Endothelial cell of umbilical vein (primary cell): ENCODE data around the gene HOXD3. TPM values are rescaled to one million over a fixed set of nuclear protein-coding genes. Genes with fewer than 3 reads are reported as not detected.

Experiments
- BruUV-seq: library from RNA; stranded (reverse); fragments of 400-500 nt; replicated peaks from 2 replicates; lab custom pipeline; 2021; lab: Mats Ljungman, UMichigan
- CTCF ChIA-PET: fragments of 300-600, 350-600 bp; sonication (Branson Sonifier 250); formaldehyde crosslinking; loops from one replicate; lab custom pipeline; 2021; ENCODE audit warnings: antibody characterized with exemption, inconsistent platforms; lab: Charles Lee
- POLR2A ChIA-PET: fragments of 300-600, 350-600 bp; sonication (Branson Sonifier 250); formaldehyde crosslinking; loops from one replicate; lab custom pipeline; 2021; ENCODE audit warnings: antibody characterized with exemption, inconsistent platforms; lab: Charles Lee
- DNase-seq: peaks from one replicate; pipeline ENCODE4 v3.0.0-alpha.2; 2011; ENCODE audit warnings: low read depth, low spot score
- FAIRE-seq: peaks from 2 replicates; lab custom pipeline; 2011; peaks lifted over from hg19 to GRCh38; lab: Jason Lieb, UNC
- H2AFZ ChIP-seq: 2 replicates; pipeline ENCODE4 v1.6.0; 2012; ENCODE audit warnings: low read depth, low read length, control low read depth, inconsistent platforms
- H3K27ac ChIP-seq: 2 replicates; pipeline ENCODE4 v1.5.1; 2011; ENCODE audit warnings: low read depth, mild to moderate bottlenecking, control low read depth, low read length, moderate library complexity; ENCODE audit not compliant: insufficient read depth
- H3K27me3 ChIP-seq, 2 experiments: 2 replicates each; pipeline versions ENCODE4 v1.6.0 to v1.6.1; 2011; ENCODE audit warnings: low read length in 2 of 2, mixed read lengths in 1 of 2; ENCODE audit not compliant: control insufficient read depth in 2 of 2, insufficient read depth in 2 of 2
- H3K36me3 ChIP-seq, 2 experiments: 2 replicates in 1 of 2; 3 replicates in 1 of 2; pipeline ENCODE4 v1.5.1; 2011; ENCODE audit warnings: low read length in 2 of 2, mild to moderate bottlenecking in 1 of 2, moderate library complexity in 1 of 2; ENCODE audit not compliant: control insufficient read depth in 2 of 2, insufficient read depth in 2 of 2; ENCODE audit errors: extremely low read depth in 1 of 2
- H3K4me1 ChIP-seq: 3 replicates; pipeline ENCODE4 v1.5.1; 2011; ENCODE audit warnings: mild to moderate bottlenecking, low read length; ENCODE audit not compliant: control insufficient read depth, insufficient read depth; ENCODE audit errors: extremely low read depth
- H3K4me2 ChIP-seq: 2 replicates; pipeline ENCODE4 v1.6.1; 2011; ENCODE audit warnings: low read length, control low read depth, mixed read lengths; ENCODE audit not compliant: insufficient read depth
- H3K4me3 ChIP-seq, 3 experiments: fragments of 200-600 bp in 1 of 3; sonication (generic), shearing (Covaris generic) in 1 of 3; replicated peaks in 1 of 3; 2 replicates each; pipeline ENCODE4 v1.5.1; 2011 to 2016; ENCODE audit warnings: control low read depth in 3 of 3, low read length in 3 of 3, mild to moderate bottlenecking in 2 of 3, inconsistent platforms in 1 of 3, low read depth in 1 of 3, moderate library complexity in 1 of 3; ENCODE audit not compliant: insufficient read depth in 1 of 3
- H3K79me2 ChIP-seq: 2 replicates; pipeline ENCODE4 v1.6.0; 2012; ENCODE audit warnings: low read length, inconsistent platforms; ENCODE audit not compliant: control insufficient read depth, insufficient read depth
- H3K9ac ChIP-seq: replicated peaks from 2 replicates; pipeline ENCODE3; 2011; ENCODE audit warnings: low read length, control low read depth; ENCODE audit not compliant: insufficient read depth; ENCODE audit errors: extremely low read depth
- H3K9me1 ChIP-seq: replicated peaks from 3 replicates; pipeline ENCODE4 v1.6.0; 2011; ENCODE audit warnings: mild to moderate bottlenecking, low read length; ENCODE audit not compliant: control insufficient read depth, insufficient read depth; ENCODE audit errors: extremely low read depth
- H3K9me3 ChIP-seq: replicated peaks from 2 replicates; pipeline ENCODE4 v1.5.1; 2012; ENCODE audit warnings: low read length, inconsistent platforms; ENCODE audit not compliant: control insufficient read depth, insufficient read depth
- H4K20me1 ChIP-seq: replicated peaks from 2 replicates; pipeline ENCODE3; 2011; ENCODE audit warnings: mild to moderate bottlenecking, low read length; ENCODE audit not compliant: control insufficient read depth, insufficient read depth; ENCODE audit errors: extremely low read depth
- EZH2 ChIP-seq: IDR thresholded peaks from 2 replicates; pipeline ENCODE4 v1.6.1; 2012; ENCODE audit warnings: borderline replicate concordance, low read depth, mild to moderate bottlenecking, moderate library complexity, low read length, inconsistent platforms; ENCODE audit not compliant: severe bottlenecking
- FOS ChIP-seq: IDR thresholded peaks from 2 replicates; pipeline ENCODE4 v1.6.1; 2011; ENCODE audit warnings: mild to moderate bottlenecking, low read length, moderate library complexity, borderline replicate concordance; ENCODE audit not compliant: insufficient read depth
- GATA2 ChIP-seq: IDR thresholded peaks from 2 replicates; pipeline ENCODE4 v1.7.0; 2011; ENCODE audit warnings: low read depth, mild to moderate bottlenecking, moderate library complexity, mixed read lengths, low read length; ENCODE audit not compliant: insufficient read length, insufficient read depth
- JUN ChIP-seq: IDR thresholded peaks from 2 replicates; pipeline ENCODE4 v1.6.1; 2011; ENCODE audit warnings: borderline replicate concordance, low read depth; ENCODE audit not compliant: insufficient read length, insufficient read depth
- MYC ChIP-seq: IDR thresholded peaks from one replicate; pipeline ENCODE4 v1.6.1; 2011; ENCODE audit warnings: mild to moderate bottlenecking, low read depth, low read length
- POLR2A ChIP-seq: IDR thresholded peaks from 2 replicates; pipeline ENCODE4 v1.6.1; 2012; ENCODE audit warnings: low read depth, mild to moderate bottlenecking, control low read depth, low read length
- POLR2AphosphoS5 ChIP-seq: IDR thresholded peaks from 2 replicates; pipeline ENCODE4 v1.6.1; 2012; ENCODE audit warnings: low read depth, mild to moderate bottlenecking, control low read depth, low read length, moderate library complexity; ENCODE audit not compliant: insufficient read depth
- dilution Hi-C: fragments of 300-500 bp; cut with MboI; formaldehyde crosslinking; loops from one replicate; pipeline ENCODE4 v1.15.0; 2019; ENCODE audit warnings: low sequenced_read_pairs; ENCODE audit not compliant: extremely low pct_ligation_motif_present
- intact Hi-C: fragments of 100-400 bp; cut with micrococcal nuclease; formaldehyde crosslinking; loops from one replicate; pipeline ENCODE4 v1.10.0; 2022
- polyA plus RNA-seq, 4 experiments: library from polyadenylated mRNA; depleted of rRNA in 3 of 4; stranded (reverse) in 3 of 4; unstranded in 1 of 4; fragments of >200 nt; gene quantifications; 2 replicates each; pipeline versions ENCODE4 v1.2.1 to v1.2.3, GENCODE V29; 2011 to 2012; ENCODE audit warnings: missing spikeins in 1 of 4
- total RNA-seq: library from RNA; stranded (reverse); gene quantifications from 2 replicates; pipeline ENCODE4 v1.2.3, GENCODE V29; 2021
- TF ChIP-seq, protein P1 (sequence below), 2 donors: IDR thresholded peaks; 1 replicate in 1 of 2; 2 replicates in 1 of 2; pipeline ENCODE4 v1.5.1; 2011; ENCODE audit warnings: low read length in 2 of 2, mild to moderate bottlenecking in 2 of 2, moderate library complexity in 2 of 2, control low read depth in 1 of 2, inconsistent platforms in 1 of 2, low read depth in 1 of 2; ENCODE audit not compliant: insufficient read depth in 1 of 2; ENCODE audit errors: extremely low read depth in 1 of 2
- TF ChIP-seq, protein P2 (sequence below): IDR thresholded peaks from 2 replicates; pipeline ENCODE4 v1.6.1; 2011; ENCODE audit not compliant: insufficient read depth, insufficient read length

The HOXD3 gene
- total and polyA plus RNA-seq, 2 donors (not counting 3 experiments of a cell fraction or from before 2014, with no cell fraction given): 2.9 to 20.9 TPM

DNA sequence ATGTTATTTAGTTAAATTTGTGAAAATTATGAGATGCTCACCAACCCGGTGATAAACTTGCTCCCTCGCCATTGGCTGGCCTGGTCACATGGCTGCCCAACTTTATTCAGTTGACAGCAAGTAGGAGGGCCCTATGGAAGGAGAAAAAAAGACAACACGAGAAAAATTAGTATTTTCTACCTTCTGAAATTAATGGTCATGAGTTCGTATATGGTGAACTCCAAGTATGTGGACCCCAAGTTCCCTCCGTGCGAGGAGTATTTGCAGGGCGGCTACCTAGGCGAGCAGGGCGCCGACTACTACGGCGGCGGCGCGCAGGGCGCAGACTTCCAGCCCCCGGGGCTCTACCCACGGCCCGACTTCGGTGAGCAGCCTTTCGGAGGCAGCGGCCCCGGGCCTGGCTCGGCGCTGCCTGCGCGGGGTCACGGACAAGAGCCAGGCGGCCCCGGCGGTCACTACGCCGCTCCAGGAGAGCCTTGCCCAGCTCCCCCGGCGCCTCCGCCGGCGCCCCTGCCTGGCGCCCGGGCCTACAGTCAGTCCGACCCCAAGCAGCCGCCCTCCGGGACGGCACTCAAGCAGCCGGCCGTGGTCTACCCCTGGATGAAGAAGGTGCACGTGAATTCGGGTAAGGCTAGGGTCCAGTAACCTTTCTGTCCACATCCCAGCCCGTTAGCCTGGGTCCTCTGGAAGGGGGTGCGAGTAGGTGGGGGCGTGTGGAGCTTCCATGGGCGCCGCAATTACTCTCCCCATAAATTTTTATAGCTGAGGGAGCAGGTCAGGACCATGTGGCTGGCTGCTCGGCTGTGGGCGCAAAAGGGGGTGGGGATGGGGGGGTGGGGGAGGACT is 5.4 kb upstream of the HOXD3 start, which contains the start of gene HOXD4:
HOXD4 (plus strand) TSS at position 109 of the 846 bp plus-strand sequence; CDS start at position 193, 84 bp downstream.
- Histone ChIP-seq H3K9me1 (no peaks in the 10 kb centered on the region), H3K27me3 (no peaks in the 10 kb centered on the region), H3K27ac (no peak within 1 kb of the TSS), H3K79me2 (peaks cover 26% of the 10 kb centered on the region), H3K36me3 (peaks cover 2 to 22% of the 10 kb centered on the region in 2 experiments), H3K4me3 (no peak within 1 kb of the TSS), H3K4me2 (no peak within 1 kb of the TSS), H3K9ac (no peak within 1 kb of the TSS), H3K9me3 (no peaks in the 10 kb centered on the region), H2AFZ (no peak within 1 kb of the TSS), H4K20me1 (no peaks in the 10 kb centered on the region), H3K4me1 (no peaks in the 10 kb centered on the region)
- TF ChIP-seq MYC (no peak), POLR2A (no peak), EZH2 (no peak), GATA2 (no peak), FOS (no peak), JUN (no peak), POLR2AphosphoS5 (no peak)
- TF ChIP-seq, protein P1, sequence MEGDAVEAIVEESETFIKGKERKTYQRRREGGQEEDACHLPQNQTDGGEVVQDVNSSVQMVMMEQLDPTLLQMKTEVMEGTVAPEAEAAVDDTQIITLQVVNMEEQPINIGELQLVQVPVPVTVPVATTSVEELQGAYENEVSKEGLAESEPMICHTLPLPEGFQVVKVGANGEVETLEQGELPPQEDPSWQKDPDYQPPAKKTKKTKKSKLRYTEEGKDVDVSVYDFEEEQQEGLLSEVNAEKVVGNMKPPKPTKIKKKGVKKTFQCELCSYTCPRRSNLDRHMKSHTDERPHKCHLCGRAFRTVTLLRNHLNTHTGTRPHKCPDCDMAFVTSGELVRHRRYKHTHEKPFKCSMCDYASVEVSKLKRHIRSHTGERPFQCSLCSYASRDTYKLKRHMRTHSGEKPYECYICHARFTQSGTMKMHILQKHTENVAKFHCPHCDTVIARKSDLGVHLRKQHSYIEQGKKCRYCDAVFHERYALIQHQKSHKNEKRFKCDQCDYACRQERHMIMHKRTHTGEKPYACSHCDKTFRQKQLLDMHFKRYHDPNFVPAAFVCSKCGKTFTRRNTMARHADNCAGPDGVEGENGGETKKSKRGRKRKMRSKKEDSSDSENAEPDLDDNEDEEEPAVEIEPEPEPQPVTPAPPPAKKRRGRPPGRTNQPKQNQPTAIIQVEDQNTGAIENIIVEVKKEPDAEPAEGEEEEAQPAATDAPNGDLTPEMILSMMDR (IDR thresholded peaks at IDR 0.05; ENCODE audit: extremely low read depth in 1 of 2, insufficient read depth in 1 of 2, low read depth in 1 of 2, low read length in 2 of 2): no peak
- TF ChIP-seq, protein P2, sequence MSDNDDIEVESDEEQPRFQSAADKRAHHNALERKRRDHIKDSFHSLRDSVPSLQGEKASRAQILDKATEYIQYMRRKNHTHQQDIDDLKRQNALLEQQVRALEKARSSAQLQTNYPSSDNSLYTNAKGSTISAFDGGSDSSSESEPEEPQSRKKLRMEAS: no peak
- no peak for DNase-seq
- dilution Hi-C loops (no loop called here), intact Hi-C loops (no loop called here)
- no peak for FAIRE-seq
- CTCF ChIA-PET: interaction anchor here (0.9 to 3.0 kb wide), 6 partner anchors 13 to 487 kb away, joined by 3 to 11 read pairs (median 4); no protein-coding TSS in a partner anchor
- BruUV-seq: no TSS peak
- POLR2A ChIA-PET: no interaction called here
